Liver (tissue), 9 donors: ENCODE data around the gene CLOCK. TPM values are rescaled to one million over a fixed set of nuclear protein-coding genes. Genes with fewer than 3 reads are reported as not detected.
A peak's percentile ranks its signal among the peaks of the same experiment; 100 is the strongest.

Source experiments
- DNase-seq: peaks from one replicate; pipeline ENCODE4 v3.0.0-alpha.2; 2017; ENCODE audit warnings: low spot score
- H3K27ac ChIP-seq, 2 donors: one replicate each; pipeline ENCODE4 v1.7.0; 2013; ENCODE audit warnings: inconsistent platforms in 2 of 2, low read length in 2 of 2, control low read depth in 1 of 2, low read depth in 1 of 2, mild to moderate bottlenecking in 1 of 2
- H3K27me3 ChIP-seq, 4 donors: one replicate each; pipeline versions ENCODE4 v1.6.1 to v1.7.0; 2013; ENCODE audit warnings: low read length in 3 of 4, inconsistent platforms in 1 of 4, mild to moderate bottlenecking in 1 of 4, moderate library complexity in 1 of 4; ENCODE audit not compliant: control insufficient read depth in 4 of 4, insufficient read depth in 4 of 4
- H3K36me3 ChIP-seq, 4 donors: one replicate each; pipeline versions ENCODE4 v1.6.1 to v1.7.0; 2013; ENCODE audit warnings: low read length in 3 of 4, mild to moderate bottlenecking in 3 of 4, low read depth in 1 of 4, moderate library complexity in 1 of 4; ENCODE audit not compliant: control insufficient read depth in 4 of 4, insufficient read depth in 3 of 4
- H3K4me1 ChIP-seq, 4 donors: one replicate each; pipeline versions ENCODE4 v1.6.1 to v1.7.0; 2013; ENCODE audit warnings: low read length in 3 of 4, mild to moderate bottlenecking in 3 of 4, moderate library complexity in 1 of 4; ENCODE audit not compliant: control insufficient read depth in 4 of 4, insufficient read depth in 4 of 4
- H3K4me3 ChIP-seq, 3 donors: one replicate each; pipeline versions ENCODE4 v1.6.1 to v1.7.0; 2013; ENCODE audit warnings: low read length in 3 of 3, control low read depth in 1 of 3, low read depth in 1 of 3, mild to moderate bottlenecking in 1 of 3
- H3K9ac ChIP-seq, 2 donors: one replicate each; pipeline ENCODE4 v1.7.0; 2013; ENCODE audit warnings: low read length in 2 of 2, mild to moderate bottlenecking in 2 of 2, moderate library complexity in 2 of 2, control low read depth in 1 of 2, low read depth in 1 of 2
- H3K9me3 ChIP-seq, 4 donors: one replicate each; pipeline versions ENCODE4 v1.6.1 to v1.7.0; 2013; ENCODE audit warnings: low read length in 3 of 4; ENCODE audit not compliant: control insufficient read depth in 4 of 4
- ATF3 ChIP-seq: IDR thresholded peaks from 2 replicates; pipeline ENCODE4 v1.6.1; 2016; ENCODE audit warnings: antibody characterized with exemption
- CTCF ChIP-seq: fragments of 150-350 bp; IDR thresholded peaks from 2 replicates; pipeline ENCODE4 v1.5.1; 2017; ENCODE audit warnings: improper control_type of control experiment, low read depth, low read length; ENCODE audit not compliant: missing input control
- EGR1 ChIP-seq, 2 donors: IDR thresholded peaks; 2 replicates each; pipeline ENCODE4 v1.6.1; 2016 to 2018; ENCODE audit warnings: antibody characterized with exemption in 2 of 2, low read depth in 2 of 2
- FOXA1 ChIP-seq: IDR thresholded peaks from 2 replicates; pipeline ENCODE4 v1.6.1; 2016; ENCODE audit warnings: antibody characterized with exemption
- FOXA2 ChIP-seq: IDR thresholded peaks from 2 replicates; pipeline ENCODE4 v1.6.1; 2016; ENCODE audit warnings: antibody characterized with exemption
- GABPA ChIP-seq, 2 donors: IDR thresholded peaks in 1 of 2; conservative IDR thresholded peaks in 1 of 2; 2 replicates each; pipeline ENCODE4 v1.6.1; 2016; ENCODE audit warnings: antibody characterized with exemption in 2 of 2, mild to moderate bottlenecking in 1 of 2, moderate library complexity in 1 of 2
- HNF4A ChIP-seq, 2 donors: conservative IDR thresholded peaks; 2 replicates each; pipeline ENCODE4 v1.6.1; 2016; ENCODE audit warnings: antibody characterized with exemption in 2 of 2, mild to moderate bottlenecking in 2 of 2
- HNF4G ChIP-seq: IDR thresholded peaks from 2 replicates; pipeline ENCODE4 v1.6.1; 2016; ENCODE audit warnings: antibody characterized with exemption
- MAX ChIP-seq: IDR thresholded peaks from 2 replicates; pipeline ENCODE4 v1.6.1; 2016; ENCODE audit warnings: antibody characterized with exemption
- NR2F2 ChIP-seq: IDR thresholded peaks from 2 replicates; pipeline ENCODE4 v1.6.1; 2016; ENCODE audit warnings: antibody characterized with exemption
- RAD21 ChIP-seq, 2 donors: IDR thresholded peaks; 2 replicates each; pipeline ENCODE4 v1.6.1; 2016; ENCODE audit warnings: antibody characterized with exemption in 2 of 2, mild to moderate bottlenecking in 2 of 2
- REST ChIP-seq: IDR thresholded peaks from 2 replicates; pipeline ENCODE4 v1.6.1; 2016; ENCODE audit warnings: antibody characterized with exemption, mild to moderate bottlenecking
- RXRA ChIP-seq, 2 donors: IDR thresholded peaks; 2 replicates each; pipeline ENCODE4 v1.6.1; 2017 to 2018; ENCODE audit warnings: antibody characterized with exemption in 2 of 2, mild to moderate bottlenecking in 1 of 2
- SP1 ChIP-seq: IDR thresholded peaks from 2 replicates; pipeline ENCODE4 v1.6.1; 2018; ENCODE audit warnings: antibody characterized with exemption, mild to moderate bottlenecking
- TAF1 ChIP-seq: conservative IDR thresholded peaks from 2 replicates; pipeline ENCODE4 v1.6.1; 2016; ENCODE audit warnings: antibody characterized with exemption, mild to moderate bottlenecking
- YY1 ChIP-seq: IDR thresholded peaks from 2 replicates; pipeline ENCODE4 v1.6.1; 2016; ENCODE audit warnings: antibody characterized with exemption, mild to moderate bottlenecking
- ZBTB33 ChIP-seq: IDR thresholded peaks from 2 replicates; pipeline ENCODE4 v1.6.1; 2016; ENCODE audit warnings: antibody characterized with exemption
- WGBS: extraction: QIAGEN DNeasy Blood & Tissue Kit; methylation state at CpG from one replicate; pipeline ENCODE4 v1.1.7; 2013; 5-methylcytosine and 5-hydroxymethylcytosine counted together
- polyA plus RNA-seq, 2 donors: library from polyadenylated mRNA; stranded (reverse) in 1 of 2; unstranded in 1 of 2; fragments of 200-250 nt in 1 of 2; fragments of >200 nt in 1 of 2; fragmentation: Nextera tagmentation in 1 of 2; extraction: Ambion mirVana in 1 of 2; gene quantifications; one replicate each; pipeline versions ENCODE4 v1.2.1 to v1.2.3, GENCODE V29; 2013 to 2015
- total RNA-seq, 2 donors: library from RNA; depleted of rRNA; stranded (reverse); fragments of >200 nt; gene quantifications; one replicate each; pipeline ENCODE4 v1.2.3, GENCODE V29; 2014
- donor health status: healthy.
- donor health status: healthy.
- donor health status: healthy.
- donor health status: healthy.
- donor health status: healthy.

The CLOCK gene
- total and polyA plus RNA-seq, 4 donors = 5.1 to 19.4 (median 6.1) TPM

- Histone ChIP-seq H3K36me3 (peaks cover 0 to 3% (median 0%) of the 10 kb centered on the region in 4 donors), H3K9ac (peak overlapping the region; percentile 75 to 91), H3K27ac (peak overlapping the region; percentile 86 to 93), H3K4me1 (peaks cover 3 to 17% (median 11%) of the 10 kb centered on the region in 4 donors), H3K4me3 (peak overlapping the region; percentile 57 to 98 (median 85)), H3K27me3 (no peaks in the 10 kb centered on the region), H3K9me3 (no peaks in the 10 kb centered on the region)
- no peak for TF ChIP-seq REST
- TF ChIP-seq HNF4G = no peak
- TF ChIP-seq EGR1 (IDR thresholded peaks at IDR 0.05; ENCODE audit: low read depth in 2 of 2) = no peak
- no peak for TF ChIP-seq ZBTB33
- TF ChIP-seq FOXA1 = no peak
- TF ChIP-seq GABPA (IDR thresholded peaks at IDR 0.05 in 1 of 2, conservative IDR thresholded peaks at IDR 0.05 in 1 of 2) = no peak
- 6% methylated on average over 41 of the region's 41 CpGs for WGBS
- peak; percentile 63 for DNase-seq
These were observed 150.2 kb downstream of the CLOCK start for GRCh38 chr4:55396308-55397125.

GRCh38 chr4:55395529-55396307, 151.0 kb downstream of the CLOCK start, which contains the start of gene TMEM165:
Gene TMEM165 (plus strand): TSS chr4:55395957. CDS start chr4:55396190, 233 bp downstream.
- Histone ChIP-seq H3K4me3 (peak within 1 kb of the TSS; percentile 57 to 98 (median 85)), H3K9ac (peak within 1 kb of the TSS; percentile 75 to 91), H3K9me3 (no peaks in the 10 kb centered on the region), H3K27me3 (no peaks in the 10 kb centered on the region), H3K4me1 (peaks cover 3 to 17% (median 11%) of the 10 kb centered on the region in 4 donors), H3K27ac (peak within 1 kb of the TSS; percentile 86 to 93), H3K36me3 (no peaks in the 10 kb centered on the region)
- WGBS = under 1% methylated on average over 95 of the region's 95 CpGs
- no peak for TF ChIP-seq CTCF
- TF ChIP-seq FOXA2 = no peak
- TF ChIP-seq FOXA1 = no peak
- TF ChIP-seq SP1 = peak; percentile 48
- no peak for TF ChIP-seq EGR1 (IDR thresholded peaks at IDR 0.05; ENCODE audit: low read depth in 2 of 2)
- TF ChIP-seq ZBTB33 = no peak
- TF ChIP-seq RAD21 (IDR thresholded peaks at IDR 0.05) = peak in 1 of 2 donors; percentile 8
- TF ChIP-seq HNF4G = no peak
- no peak for TF ChIP-seq ATF3
- TF ChIP-seq NR2F2 = peak; percentile 30
- TF ChIP-seq RXRA (IDR thresholded peaks at IDR 0.05) = peak; percentile 38 to 48
- no peak for TF ChIP-seq HNF4A (conservative IDR thresholded peaks at IDR 0.05)
- peak; percentile 64 for TF ChIP-seq YY1
- no peak for TF ChIP-seq TAF1
- peak; percentile 39 for TF ChIP-seq MAX
- DNase-seq = peak; percentile 92
